Measurements from ENCODE around the gene CAMTA1. TPM values are rescaled to one million over a fixed set of nuclear protein-coding genes. Genes with fewer than 3 reads are reported as not detected.

CAMTA1 gene
- total RNA-seq, 5 donors from 2014 or later (not counting 1 experiment from before 2014, with no cell fraction given) = 29.7 to 37.4 (median 34.6) TPM

GRCh38 chr1:7717748-7718368 is 932.6 kb downstream of the CAMTA1 start:
- Histone ChIP-seq H3K4me3 (ENCODE audit: control insufficient read depth in 1 of 2, extremely low read depth in 1 of 2, low read length in 1 of 2) (no peak overlapping the region), H3K4me1 (ENCODE audit: control insufficient read depth in 1 of 2, extremely low read depth in 1 of 2, insufficient read depth in 2 of 2, low read length in 2 of 2) (no peaks in the 10 kb centered on the region), H3K36me3 (ENCODE audit: control insufficient read depth in 2 of 2, extremely low read depth in 1 of 2, insufficient read depth in 1 of 2, low read length in 1 of 2) (no peaks in the 10 kb centered on the region), H3K9me3 (no peaks in the 10 kb centered on the region), H3K27ac (ENCODE audit: low read length) (no peak overlapping the region), H3K27me3 (replicated peaks in 1 of 2; ENCODE audit: control insufficient read depth in 2 of 2, extremely low read depth in 1 of 2, insufficient read depth in 2 of 2, low read length in 1 of 2) (peaks cover 0 to 13% of the 10 kb centered on the region in 2 experiments)
- H3K4me3 Mint-ChIP-seq = no peak overlapping the region
- no peak overlapping the region for H3K27ac Mint-ChIP-seq
- 82% methylated on average over 19 of the region's 22 CpGs for WGBS (ENCODE audit: insufficient coverage)
- DNase-seq (no peak), ATAC-seq (replicated peaks in 1 of 4) (no peak)
- H3K36me3 Mint-ChIP-seq = no peaks in the 10 kb centered on the region
- H3K9me3 Mint-ChIP-seq = no peaks in the 10 kb centered on the region
- H3K4me1 Mint-ChIP-seq = no peaks in the 10 kb centered on the region
- ChIA-PET POLR2A (interaction anchor here in 1 of 2 donors (1.4 kb wide), 1 partner anchor 13 kb away, joined by 4 read pairs; no protein-coding TSS in a partner anchor), CTCF (no interaction called here)
- H3K27me3 Mint-ChIP-seq = peaks cover 26 to 35% of the 10 kb centered on the region in 2 donors

- Mint-ChIP-seq H3K9me3 (no peaks in the 10 kb centered on the region), H3K27ac (no peak overlapping the region), H3K36me3 (no peaks in the 10 kb centered on the region), H3K27me3 (peaks cover 23 to 27% of the 10 kb centered on the region in 2 donors), H3K4me3 (no peak overlapping the region), H3K4me1 (no peaks in the 10 kb centered on the region)
- no peaks in the 10 kb centered on the region for H3K9me3 ChIP-seq
- H3K4me3 ChIP-seq (ENCODE audit: control insufficient read depth in 1 of 2, extremely low read depth in 1 of 2, low read length in 1 of 2) = no peak overlapping the region
- CTCF ChIA-PET = interaction anchor here in 1 of 2 donors (1.6 kb wide), 1 partner anchor 29 kb away, joined by 3 read pairs; no protein-coding TSS in a partner anchor
- H3K27ac ChIP-seq (ENCODE audit: low read length) = no peak overlapping the region
- ATAC-seq (replicated peaks in 1 of 4) = no peak
- 100% methylated on average over 2 of the region's 8 CpGs for WGBS (ENCODE audit: insufficient coverage)
- H3K36me3 ChIP-seq (ENCODE audit: control insufficient read depth in 2 of 2, extremely low read depth in 1 of 2, insufficient read depth in 1 of 2, low read length in 1 of 2) = no peaks in the 10 kb centered on the region
- H3K27me3 ChIP-seq (replicated peaks in 1 of 2; ENCODE audit: control insufficient read depth in 2 of 2, extremely low read depth in 1 of 2, insufficient read depth in 2 of 2, low read length in 1 of 2) = peaks cover 0 to 13% of the 10 kb centered on the region in 2 experiments
- H3K4me1 ChIP-seq (ENCODE audit: control insufficient read depth in 1 of 2, extremely low read depth in 1 of 2, insufficient read depth in 2 of 2, low read length in 2 of 2) = no peaks in the 10 kb centered on the region
- POLR2A ChIA-PET = no interaction called here
- DNase-seq = no peak
Measured at GRCh38 chr1:7719468-7720094, 934.3 kb downstream of the CAMTA1 start.

GRCh38 chr1:7721940-7722669 is 936.9 kb downstream of the CAMTA1 start:
- Mint-ChIP-seq H3K4me1 (peaks cover 8 to 9% (median 8%) of the 10 kb centered on the region in 3 donors), H3K4me3 (no peak overlapping the region), H3K27ac (no peak overlapping the region), H3K9me3 (no peaks in the 10 kb centered on the region), H3K36me3 (no peaks in the 10 kb centered on the region), H3K27me3 (peaks cover 15 to 16% of the 10 kb centered on the region in 2 donors)
- DNase-seq = no peak
- H3K27ac ChIP-seq (ENCODE audit: low read length) = no peak overlapping the region
- no CpG with 5 or more reads among the region's 5 CpGs for WGBS (ENCODE audit: insufficient coverage)
- no peaks in the 10 kb centered on the region for H3K36me3 ChIP-seq (ENCODE audit: control insufficient read depth in 2 of 2, extremely low read depth in 1 of 2, insufficient read depth in 1 of 2, low read length in 1 of 2)
- peaks cover 0 to 4% of the 10 kb centered on the region in 2 experiments for H3K4me1 ChIP-seq (ENCODE audit: control insufficient read depth in 1 of 2, extremely low read depth in 1 of 2, insufficient read depth in 2 of 2, low read length in 2 of 2)
- CTCF ChIA-PET = no interaction called here
- H3K27me3 ChIP-seq (replicated peaks in 1 of 2; ENCODE audit: control insufficient read depth in 2 of 2, extremely low read depth in 1 of 2, insufficient read depth in 2 of 2, low read length in 1 of 2) = peaks cover 0 to 12% of the 10 kb centered on the region in 2 experiments
- H3K9me3 ChIP-seq = no peaks in the 10 kb centered on the region
- POLR2A ChIA-PET = no interaction called here
- no peak for ATAC-seq (replicated peaks in 1 of 4)
- no peak overlapping the region for H3K4me3 ChIP-seq (ENCODE audit: control insufficient read depth in 1 of 2, extremely low read depth in 1 of 2, low read length in 1 of 2)

GRCh38 chr1:7722670-7723012 is 937.4 kb downstream of the CAMTA1 start:
- no peaks in the 10 kb centered on the region for H3K9me3 ChIP-seq
- ChIA-PET CTCF (no interaction called here), POLR2A (no interaction called here)
- peaks cover 8 to 9% (median 8%) of the 10 kb centered on the region in 3 donors for H3K4me1 Mint-ChIP-seq
- ATAC-seq (replicated peaks in 1 of 4) (no peak), DNase-seq (no peak)
- peaks cover 13 to 16% of the 10 kb centered on the region in 2 donors for H3K27me3 Mint-ChIP-seq
- H3K4me3 ChIP-seq (ENCODE audit: control insufficient read depth in 1 of 2, extremely low read depth in 1 of 2, low read length in 1 of 2) = no peak overlapping the region
- no peaks in the 10 kb centered on the region for H3K36me3 ChIP-seq (ENCODE audit: control insufficient read depth in 2 of 2, extremely low read depth in 1 of 2, insufficient read depth in 1 of 2, low read length in 1 of 2)
- WGBS (ENCODE audit: insufficient coverage) = no CpG with 5 or more reads among the region's 2 CpGs
- peaks cover 0 to 4% of the 10 kb centered on the region in 2 experiments for H3K4me1 ChIP-seq (ENCODE audit: control insufficient read depth in 1 of 2, extremely low read depth in 1 of 2, insufficient read depth in 2 of 2, low read length in 2 of 2)
- H3K27ac Mint-ChIP-seq = no peak overlapping the region
- peaks cover 0 to 12% of the 10 kb centered on the region in 2 experiments for H3K27me3 ChIP-seq (replicated peaks in 1 of 2; ENCODE audit: control insufficient read depth in 2 of 2, extremely low read depth in 1 of 2, insufficient read depth in 2 of 2, low read length in 1 of 2)
- H3K27ac ChIP-seq (ENCODE audit: low read length) = no peak overlapping the region
- no peaks in the 10 kb centered on the region for H3K9me3 Mint-ChIP-seq
- H3K36me3 Mint-ChIP-seq = no peaks in the 10 kb centered on the region
- no peak overlapping the region for H3K4me3 Mint-ChIP-seq

GRCh38 chr1:7726623-7727022 is 941.4 kb downstream of the CAMTA1 start:
- 16% methylated on average over 6 of the region's 7 CpGs for WGBS (ENCODE audit: insufficient coverage)
- Histone ChIP-seq H3K27me3 (replicated peaks in 1 of 2; ENCODE audit: control insufficient read depth in 2 of 2, extremely low read depth in 1 of 2, insufficient read depth in 2 of 2, low read length in 1 of 2) (peaks cover 0 to 12% of the 10 kb centered on the region in 2 experiments), H3K4me3 (ENCODE audit: control insufficient read depth in 1 of 2, extremely low read depth in 1 of 2, low read length in 1 of 2) (no peak overlapping the region), H3K9me3 (no peaks in the 10 kb centered on the region), H3K36me3 (ENCODE audit: control insufficient read depth in 2 of 2, extremely low read depth in 1 of 2, insufficient read depth in 1 of 2, low read length in 1 of 2) (no peaks in the 10 kb centered on the region), H3K27ac (ENCODE audit: low read length) (no peak overlapping the region), H3K4me1 (ENCODE audit: control insufficient read depth in 1 of 2, extremely low read depth in 1 of 2, insufficient read depth in 2 of 2, low read length in 2 of 2) (peaks cover 0 to 4% of the 10 kb centered on the region in 2 experiments)
- no peak for DNase-seq
- Mint-ChIP-seq H3K9me3 (no peaks in the 10 kb centered on the region), H3K4me3 (no peak overlapping the region), H3K4me1 (peaks cover 8 to 9% (median 8%) of the 10 kb centered on the region in 3 donors), H3K36me3 (no peaks in the 10 kb centered on the region), H3K27me3 (peaks cover 0 to 11% of the 10 kb centered on the region in 2 donors), H3K27ac (no peak overlapping the region)
- peak in 1 of 4 experiments; percentile 32 for ATAC-seq (replicated peaks in 1 of 4)
- POLR2A ChIA-PET = no interaction called here
- CTCF ChIA-PET = no interaction called here

GRCh38 chr1:7727809-7728471 is 942.7 kb downstream of the CAMTA1 start:
- no peaks in the 10 kb centered on the region for H3K36me3 Mint-ChIP-seq
- no peaks in the 10 kb centered on the region for H3K9me3 Mint-ChIP-seq
- CTCF ChIA-PET = no interaction called here
- POLR2A ChIA-PET = no interaction called here
- Histone ChIP-seq H3K9me3 (no peaks in the 10 kb centered on the region), H3K27ac (ENCODE audit: low read length) (no peak overlapping the region), H3K4me1 (ENCODE audit: control insufficient read depth in 1 of 2, extremely low read depth in 1 of 2, insufficient read depth in 2 of 2, low read length in 2 of 2) (peaks cover 0 to 4% of the 10 kb centered on the region in 2 experiments), H3K36me3 (ENCODE audit: control insufficient read depth in 2 of 2, extremely low read depth in 1 of 2, insufficient read depth in 1 of 2, low read length in 1 of 2) (no peaks in the 10 kb centered on the region), H3K27me3 (replicated peaks in 1 of 2; ENCODE audit: control insufficient read depth in 2 of 2, extremely low read depth in 1 of 2, insufficient read depth in 2 of 2, low read length in 1 of 2) (peaks cover 0 to 20% of the 10 kb centered on the region in 2 experiments), H3K4me3 (ENCODE audit: control insufficient read depth in 1 of 2, extremely low read depth in 1 of 2, low read length in 1 of 2) (no peak overlapping the region)
- no peak overlapping the region for H3K4me3 Mint-ChIP-seq
- DNase-seq (no peak), ATAC-seq (replicated peaks in 1 of 4) (no peak)
- H3K27ac Mint-ChIP-seq = no peak overlapping the region
- peaks cover 0 to 11% of the 10 kb centered on the region in 2 donors for H3K27me3 Mint-ChIP-seq
- H3K4me1 Mint-ChIP-seq = peaks cover 8 to 9% (median 8%) of the 10 kb centered on the region in 3 donors
- 88% methylated on average over 8 of the region's 14 CpGs for WGBS (ENCODE audit: insufficient coverage)

All from T-cell (primary cell).